Measurements from ENCODE around the gene ELOVL2. TPM values are rescaled to one million over a fixed set of nuclear protein-coding genes. Genes with fewer than 3 reads are reported as not detected.
"Not testable (repeated sequence)": the region's sequence is repeated elsewhere in the genome, so short reads cannot be mapped to it uniquely, and the experiment has no call there.

The ELOVL2 gene, protein sequence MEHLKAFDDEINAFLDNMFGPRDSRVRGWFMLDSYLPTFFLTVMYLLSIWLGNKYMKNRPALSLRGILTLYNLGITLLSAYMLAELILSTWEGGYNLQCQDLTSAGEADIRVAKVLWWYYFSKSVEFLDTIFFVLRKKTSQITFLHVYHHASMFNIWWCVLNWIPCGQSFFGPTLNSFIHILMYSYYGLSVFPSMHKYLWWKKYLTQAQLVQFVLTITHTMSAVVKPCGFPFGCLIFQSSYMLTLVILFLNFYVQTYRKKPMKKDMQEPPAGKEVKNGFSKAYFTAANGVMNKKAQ
- under 1 TPM in 2 of 3 donors, not detected in 1; 0.12 to 0.63 TPM for total RNA-seq
- long read RNA-seq, donor 1: 0 reads
- long read RNA-seq, donor 2: 0 reads

DNA sequence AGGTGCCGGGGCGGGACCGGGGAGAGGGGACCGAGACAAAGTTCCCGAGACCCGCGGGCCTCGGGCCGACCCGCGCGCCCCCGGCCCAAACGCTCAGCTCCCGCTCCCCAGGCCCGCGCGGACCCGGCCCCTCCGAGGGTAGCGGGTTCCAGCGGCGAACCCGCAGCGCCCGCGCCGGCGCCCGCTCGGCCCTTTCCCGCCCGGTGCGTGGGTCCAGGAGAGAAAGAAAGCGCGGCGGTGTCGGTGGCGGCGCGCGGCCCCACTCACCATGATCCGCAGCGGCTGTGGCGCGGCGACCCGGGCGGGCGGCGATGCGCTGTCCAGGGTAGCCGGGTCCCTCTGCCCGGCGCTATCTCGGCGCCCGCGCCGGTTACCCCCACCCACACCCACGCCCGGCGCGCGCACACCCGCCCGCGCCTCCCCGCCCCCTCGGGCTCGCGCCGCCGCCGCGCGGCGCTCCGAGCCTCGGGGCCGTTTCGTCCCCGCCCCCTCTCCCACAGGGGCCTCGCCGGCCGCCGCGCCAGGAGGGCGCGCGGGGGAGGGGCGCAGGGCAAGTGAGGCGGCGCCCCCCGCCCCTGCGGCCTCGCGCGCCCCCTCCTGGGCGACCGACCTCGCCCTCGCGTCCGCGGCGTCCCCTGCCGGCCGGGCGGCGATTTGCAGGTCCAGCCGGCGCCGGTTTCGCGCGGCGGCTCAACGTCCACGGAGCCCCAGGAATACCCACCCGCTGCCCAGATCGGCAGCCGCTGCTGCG, at the start of gene ELOVL2:
Gene ELOVL2, minus strand, starts transcription at position 345 of the 751 bp plus-strand sequence. Its CDS starts 75 bp downstream, at position 270.
- Histone ChIP-seq H3K9me3 (no peaks in the 10 kb centered on the region), H3K4me3 (no peak within 1 kb of the TSS), H3K36me3 (ENCODE audit: low read depth) (no peaks in the 10 kb centered on the region), H3K4me1 (ENCODE audit: low read depth) (no peaks in the 10 kb centered on the region)
- ATAC-seq (peak; percentile 56), DNase-seq (peak in 1 of 3 donors; percentile 9)
- TF ChIP-seq, protein P1, sequence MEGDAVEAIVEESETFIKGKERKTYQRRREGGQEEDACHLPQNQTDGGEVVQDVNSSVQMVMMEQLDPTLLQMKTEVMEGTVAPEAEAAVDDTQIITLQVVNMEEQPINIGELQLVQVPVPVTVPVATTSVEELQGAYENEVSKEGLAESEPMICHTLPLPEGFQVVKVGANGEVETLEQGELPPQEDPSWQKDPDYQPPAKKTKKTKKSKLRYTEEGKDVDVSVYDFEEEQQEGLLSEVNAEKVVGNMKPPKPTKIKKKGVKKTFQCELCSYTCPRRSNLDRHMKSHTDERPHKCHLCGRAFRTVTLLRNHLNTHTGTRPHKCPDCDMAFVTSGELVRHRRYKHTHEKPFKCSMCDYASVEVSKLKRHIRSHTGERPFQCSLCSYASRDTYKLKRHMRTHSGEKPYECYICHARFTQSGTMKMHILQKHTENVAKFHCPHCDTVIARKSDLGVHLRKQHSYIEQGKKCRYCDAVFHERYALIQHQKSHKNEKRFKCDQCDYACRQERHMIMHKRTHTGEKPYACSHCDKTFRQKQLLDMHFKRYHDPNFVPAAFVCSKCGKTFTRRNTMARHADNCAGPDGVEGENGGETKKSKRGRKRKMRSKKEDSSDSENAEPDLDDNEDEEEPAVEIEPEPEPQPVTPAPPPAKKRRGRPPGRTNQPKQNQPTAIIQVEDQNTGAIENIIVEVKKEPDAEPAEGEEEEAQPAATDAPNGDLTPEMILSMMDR (IDR thresholded peaks at IDR 0.05): no peak
- intact Hi-C loops (cut with DNase I, micrococcal nuclease): no loop called here

DNA sequence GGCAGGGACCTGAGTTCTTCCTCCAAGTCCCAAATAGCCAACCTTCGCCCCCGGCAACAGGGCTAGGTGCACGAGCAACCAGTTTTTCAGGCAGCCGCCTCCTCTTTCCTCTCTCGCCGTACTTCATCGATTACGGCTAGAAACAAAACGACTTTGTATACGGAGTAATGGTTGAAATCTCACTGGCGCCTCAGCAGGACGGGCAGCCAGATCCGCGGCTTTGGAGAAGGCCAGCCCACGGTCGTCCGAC, 49.2 kb upstream of the ELOVL2 start:
- ATAC-seq: peak; percentile 28
- peaks cover 20% of the 10 kb centered on the region for H3K4me1 ChIP-seq (ENCODE audit: low read depth)
- no peak for DNase-seq
- intact Hi-C loops (cut with DNase I, micrococcal nuclease): no loop called here
- TF ChIP-seq, protein P1 (IDR thresholded peaks at IDR 0.05): no peak
- H3K9me3 ChIP-seq: no peaks in the 10 kb centered on the region
- H3K4me3 ChIP-seq: peak overlapping the region; percentile 97
- H3K36me3 ChIP-seq (ENCODE audit: low read depth): peaks cover 3% of the 10 kb centered on the region

DNA sequence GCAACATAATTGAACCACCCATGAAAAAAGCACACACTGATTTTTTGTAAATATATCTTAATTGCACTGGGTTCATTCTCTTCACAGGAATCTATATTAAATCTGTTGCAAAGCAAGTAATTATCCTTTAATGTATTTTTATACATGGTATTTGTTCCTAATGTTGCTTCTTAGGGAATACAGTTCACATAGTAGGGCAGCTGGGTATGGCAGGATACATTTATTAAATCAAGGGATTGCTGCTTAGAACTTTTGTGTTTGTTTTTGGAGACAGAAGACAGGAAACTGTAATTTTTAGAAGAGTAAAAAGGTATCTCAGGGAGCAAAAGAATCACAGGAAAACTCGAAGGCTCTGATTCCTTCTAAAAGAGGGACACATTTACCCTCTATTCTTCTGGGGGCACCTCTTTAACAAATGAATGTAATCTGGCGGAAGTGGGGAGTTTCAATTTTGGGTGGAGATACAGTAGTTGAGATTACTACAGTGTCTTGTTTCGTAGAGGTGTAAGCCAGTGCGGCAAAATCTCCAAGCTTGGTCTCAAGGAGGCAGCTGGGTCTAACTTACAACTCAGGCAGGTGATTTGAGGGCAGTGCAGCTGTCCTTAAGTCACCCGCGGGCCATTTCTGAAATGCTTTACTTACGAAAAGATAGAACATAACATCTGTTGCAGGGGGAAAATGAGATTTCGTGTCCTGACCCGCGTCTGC, 48.7 kb upstream of the ELOVL2 start:
- H3K9me3 ChIP-seq: no peaks in the 10 kb centered on the region
- H3K36me3 ChIP-seq (ENCODE audit: low read depth): peaks cover 3% of the 10 kb centered on the region
- H3K4me3 ChIP-seq: peak overlapping the region; percentile 97
- TF ChIP-seq, protein P1 (IDR thresholded peaks at IDR 0.05): no peak
- peak; percentile 34 for ATAC-seq
- peaks cover 15% of the 10 kb centered on the region for H3K4me1 ChIP-seq (ENCODE audit: low read depth)
- intact Hi-C loops (cut with DNase I, micrococcal nuclease): no loop called here
- DNase-seq: no peak

DNA sequence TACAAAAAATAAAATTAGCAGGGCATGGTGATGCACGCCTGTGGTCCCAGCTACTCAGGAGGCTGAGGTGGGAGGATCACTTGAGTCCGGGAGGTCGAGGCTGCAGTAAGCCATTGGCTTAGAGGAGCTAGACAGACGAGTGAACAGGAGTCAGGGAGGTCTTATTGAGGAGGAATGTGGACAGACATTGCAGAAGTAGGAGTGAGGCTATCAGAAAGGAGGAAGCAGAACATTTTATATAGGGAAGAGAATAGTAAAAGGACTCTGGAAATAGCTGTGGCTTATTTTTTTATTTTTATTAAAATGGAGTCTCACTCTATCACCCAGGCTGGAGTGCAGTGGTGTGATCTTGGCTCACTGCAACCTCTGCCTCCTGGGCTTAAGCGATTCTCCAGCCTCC, 47.0 kb upstream of the ELOVL2 start:
- ATAC-seq; H3K36me3 ChIP-seq (ENCODE audit: low read depth); DNase-seq; H3K4me3 ChIP-seq; intact Hi-C loops (cut with DNase I, micrococcal nuclease); H3K9me3 ChIP-seq: not testable (repeated sequence)
- peaks cover 13% of the 10 kb centered on the region for H3K4me1 ChIP-seq (ENCODE audit: low read depth)

DNA sequence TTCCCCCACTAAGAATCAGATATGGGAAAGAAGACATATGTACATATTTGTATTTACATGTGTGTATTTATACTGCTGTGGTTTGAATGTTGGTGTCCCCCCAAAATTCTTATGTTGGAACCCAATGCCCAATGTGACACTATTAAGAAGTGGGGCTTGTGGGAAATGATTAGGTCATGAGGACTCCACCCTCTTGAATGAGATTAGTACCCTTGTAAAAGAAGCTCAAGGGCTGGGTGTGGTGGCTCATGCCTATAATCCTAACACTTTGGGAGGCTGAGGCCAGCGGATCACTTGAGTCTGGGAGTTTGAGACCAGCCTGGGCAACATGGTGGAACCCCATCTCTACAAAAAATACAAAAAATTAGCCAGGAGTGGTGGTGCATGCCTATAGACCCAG, 45.6 kb upstream of the ELOVL2 start:
- intact Hi-C loops (cut with DNase I, micrococcal nuclease): no loop called here
- ATAC-seq (no peak), DNase-seq (no peak)
- Histone ChIP-seq H3K9me3 (no peaks in the 10 kb centered on the region), H3K36me3 (ENCODE audit: low read depth) (peaks cover 3% of the 10 kb centered on the region), H3K4me3 (no peak overlapping the region), H3K4me1 (ENCODE audit: low read depth) (no peaks in the 10 kb centered on the region)
- TF ChIP-seq, protein P1 (IDR thresholded peaks at IDR 0.05): no peak

DNA sequence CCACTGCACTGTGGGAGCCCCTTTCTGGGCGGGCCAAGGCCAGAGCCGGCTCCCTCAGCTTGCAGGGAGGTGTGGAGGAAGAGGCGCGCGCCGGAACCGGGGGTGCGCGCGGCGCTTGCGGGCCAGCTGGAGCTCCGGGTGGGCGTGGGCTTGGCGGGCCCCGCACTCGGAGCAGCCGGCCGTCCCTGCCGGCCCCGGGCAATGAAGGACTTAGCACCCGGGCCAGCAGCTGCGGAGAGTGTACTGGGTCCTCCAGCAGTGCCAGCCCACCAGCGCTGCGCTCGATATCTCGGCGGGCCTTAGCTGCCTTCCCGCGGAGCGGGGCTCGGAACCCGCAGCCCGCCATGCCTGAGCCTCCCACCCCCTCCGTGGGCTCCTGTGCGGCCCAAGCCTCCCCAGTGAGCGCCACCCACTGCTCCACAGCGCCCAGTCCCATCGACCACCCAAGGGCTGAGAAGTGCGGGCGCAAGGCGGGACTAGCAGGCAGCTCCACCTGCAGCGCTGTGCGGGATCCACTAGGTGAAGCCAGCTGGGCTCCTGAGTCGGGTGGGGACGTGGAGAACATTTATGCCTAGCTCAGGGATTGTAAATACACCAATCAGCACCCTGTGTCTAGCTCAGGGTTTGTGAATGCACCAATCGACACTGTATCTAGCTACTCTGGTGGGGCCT, 43.2 kb upstream of the ELOVL2 start:
- DNase-seq; intact Hi-C loops (cut with DNase I, micrococcal nuclease); H3K4me1 ChIP-seq (ENCODE audit: low read depth); H3K36me3 ChIP-seq (ENCODE audit: low read depth); ATAC-seq; H3K4me3 ChIP-seq; H3K9me3 ChIP-seq: not testable (repeated sequence)
